Loucy (cell line): Measurements from ENCODE around the gene MCC.

Experiments used
- H2AFZ ChIP-seq: fragments of 200-600 bp; sonication (generic); 2 replicates; pipeline ENCODE4 v1.6.0; 2016; ENCODE audit warnings: antibody characterized with exemption, mild to moderate bottlenecking, low read length, moderate library complexity
- H3F3A ChIP-seq: fragments of 200-600 bp; 2 replicates; pipeline ENCODE4 v1.6.0; 2016; ENCODE audit warnings: antibody characterized with exemption, low read depth, mild to moderate bottlenecking
- H3K27me3 ChIP-seq: fragments of 200-600 bp; sonication (generic); 2 replicates; pipeline ENCODE4 v1.6.1; 2014; ENCODE audit warnings: low read length, mild to moderate bottlenecking; ENCODE audit not compliant: insufficient read depth, poor library complexity, severe bottlenecking
- H3K36me3 ChIP-seq: fragments of 200-600 bp; sonication (generic); 2 replicates; pipeline ENCODE4 v1.6.1; 2016; ENCODE audit warnings: low read length; ENCODE audit not compliant: insufficient read depth
- H3K4me1 ChIP-seq: fragments of 200-600 bp; sonication (generic); 2 replicates; pipeline ENCODE4 v1.5.1; 2014; ENCODE audit warnings: low read length, mild to moderate bottlenecking; ENCODE audit not compliant: insufficient read depth, poor library complexity, severe bottlenecking
- H3K4me2 ChIP-seq: fragments of 200-600 bp; sonication (generic); 2 replicates; pipeline ENCODE4 v1.6.0; 2014; ENCODE audit warnings: antibody characterized with exemption, low read length, low read depth, mild to moderate bottlenecking; ENCODE audit not compliant: poor library complexity, severe bottlenecking
- H3K4me3 ChIP-seq: fragments of 200-600 bp; sonication (generic); 2 replicates; pipeline ENCODE4 v1.5.1; 2014; ENCODE audit warnings: low read length, mild to moderate bottlenecking, mixed read lengths; ENCODE audit not compliant: poor library complexity, severe bottlenecking
- H3K79me2 ChIP-seq: fragments of 200-600 bp; sonication (generic); 2 replicates; pipeline ENCODE4 v1.6.1; 2014; ENCODE audit warnings: low read length; ENCODE audit not compliant: insufficient read depth
- H3K9ac ChIP-seq: fragments of 200-600 bp; sonication (generic); 2 replicates; pipeline ENCODE4 v1.6.0; 2014; ENCODE audit warnings: mild to moderate bottlenecking, low read depth, low read length, moderate library complexity; ENCODE audit not compliant: poor library complexity, severe bottlenecking
- H3K9me2 ChIP-seq: fragments of 200-600 bp; sonication (generic); replicated peaks from 2 replicates; pipeline ENCODE4 v1.6.1; 2016; ENCODE audit warnings: low read depth, low read length, mixed read lengths
- H3K9me3 ChIP-seq: fragments of 200-600 bp; sonication (generic); 2 replicates; pipeline ENCODE4 v1.6.1; 2014; ENCODE audit warnings: mild to moderate bottlenecking, antibody characterized with exemption, low read length, low read depth; ENCODE audit not compliant: insufficient read depth
- H4K20me1 ChIP-seq: fragments of 200-600 bp; sonication (generic); 2 replicates; pipeline ENCODE4 v1.6.0; 2014; ENCODE audit warnings: antibody characterized with exemption, low read length, mild to moderate bottlenecking; ENCODE audit not compliant: insufficient read depth, poor library complexity, severe bottlenecking
- EZH2phosphoT487 ChIP-seq: fragments of 200-600 bp; IDR thresholded peaks from 2 replicates; pipeline ENCODE4 v1.6.1; 2018; ENCODE audit warnings: antibody characterized with exemption, mild to moderate bottlenecking, moderate library complexity, borderline replicate concordance
- TF ChIP-seq, protein P1 (sequence below): fragments of 200-600 bp; sonication (generic); conservative IDR thresholded peaks from 2 replicates; pipeline ENCODE4 v1.5.1; 2014; ENCODE audit warnings: mild to moderate bottlenecking, antibody characterized with exemption, low read length

MCC gene

DNA sequence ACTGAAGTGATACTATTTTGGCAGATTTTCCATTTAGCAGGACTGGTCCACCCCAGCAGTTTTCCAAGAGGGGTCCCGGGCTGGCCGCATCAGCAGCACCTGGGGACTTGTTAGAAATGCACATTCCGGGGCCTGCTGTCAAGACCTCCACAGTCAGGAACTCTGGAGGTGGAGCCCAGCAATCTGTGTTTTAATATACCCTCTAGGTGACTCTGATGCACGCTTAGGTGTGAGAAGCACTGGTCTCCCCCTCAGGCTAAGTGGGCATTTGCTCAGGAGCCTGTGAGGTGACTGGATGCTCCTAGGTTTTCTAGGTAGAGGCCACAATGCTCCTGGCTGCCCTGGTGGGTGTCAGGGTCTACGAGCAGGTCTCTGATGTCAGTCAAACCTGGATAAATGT is 430.0 kb downstream of the MCC start:
- no peaks in the 10 kb centered on the region for H3K36me3 ChIP-seq
- H3K27me3 ChIP-seq, result no peaks in the 10 kb centered on the region
- no peak overlapping the region for H3K4me2 ChIP-seq
- no peaks in the 10 kb centered on the region for H4K20me1 ChIP-seq
- no peaks in the 10 kb centered on the region for H3F3A ChIP-seq
- H2AFZ ChIP-seq, result no peak overlapping the region
- no peaks in the 10 kb centered on the region for H3K9me3 ChIP-seq
- TF ChIP-seq, protein P1, sequence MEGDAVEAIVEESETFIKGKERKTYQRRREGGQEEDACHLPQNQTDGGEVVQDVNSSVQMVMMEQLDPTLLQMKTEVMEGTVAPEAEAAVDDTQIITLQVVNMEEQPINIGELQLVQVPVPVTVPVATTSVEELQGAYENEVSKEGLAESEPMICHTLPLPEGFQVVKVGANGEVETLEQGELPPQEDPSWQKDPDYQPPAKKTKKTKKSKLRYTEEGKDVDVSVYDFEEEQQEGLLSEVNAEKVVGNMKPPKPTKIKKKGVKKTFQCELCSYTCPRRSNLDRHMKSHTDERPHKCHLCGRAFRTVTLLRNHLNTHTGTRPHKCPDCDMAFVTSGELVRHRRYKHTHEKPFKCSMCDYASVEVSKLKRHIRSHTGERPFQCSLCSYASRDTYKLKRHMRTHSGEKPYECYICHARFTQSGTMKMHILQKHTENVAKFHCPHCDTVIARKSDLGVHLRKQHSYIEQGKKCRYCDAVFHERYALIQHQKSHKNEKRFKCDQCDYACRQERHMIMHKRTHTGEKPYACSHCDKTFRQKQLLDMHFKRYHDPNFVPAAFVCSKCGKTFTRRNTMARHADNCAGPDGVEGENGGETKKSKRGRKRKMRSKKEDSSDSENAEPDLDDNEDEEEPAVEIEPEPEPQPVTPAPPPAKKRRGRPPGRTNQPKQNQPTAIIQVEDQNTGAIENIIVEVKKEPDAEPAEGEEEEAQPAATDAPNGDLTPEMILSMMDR, result no peak
- TF ChIP-seq EZH2phosphoT487, result no peak
- H3K79me2 ChIP-seq, result no peaks in the 10 kb centered on the region
- no peak overlapping the region for H3K9ac ChIP-seq
- no peaks in the 10 kb centered on the region for H3K9me2 ChIP-seq
- peaks cover 18% of the 10 kb centered on the region for H3K4me1 ChIP-seq
- no peak overlapping the region for H3K4me3 ChIP-seq

DNA sequence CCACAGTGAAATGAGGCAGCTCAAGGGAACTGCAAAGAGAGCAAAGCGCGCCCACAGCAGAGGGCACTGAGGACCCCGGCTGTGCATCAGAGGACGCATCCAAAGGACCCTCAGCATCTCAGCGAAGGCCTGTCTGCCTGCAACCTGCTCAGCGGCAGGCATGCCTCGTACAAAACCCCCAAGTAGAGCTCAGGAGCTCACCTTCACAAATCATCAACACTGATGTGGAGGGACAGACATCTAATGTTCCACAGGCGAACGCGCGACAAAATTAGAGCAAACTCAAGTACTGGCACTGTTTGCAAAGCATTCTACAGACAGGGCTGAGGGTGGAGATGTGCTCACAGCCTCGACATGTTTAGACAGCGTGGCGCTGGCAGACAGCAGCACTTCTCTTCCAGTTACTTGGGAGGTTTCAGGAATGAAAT is 430.7 kb downstream of the MCC start:
- no peak overlapping the region for H3K9ac ChIP-seq
- H3K79me2 ChIP-seq, result no peaks in the 10 kb centered on the region
- H4K20me1 ChIP-seq, result no peaks in the 10 kb centered on the region
- no peak overlapping the region for H2AFZ ChIP-seq
- no peaks in the 10 kb centered on the region for H3K27me3 ChIP-seq
- H3K4me2 ChIP-seq, result no peak overlapping the region
- no peaks in the 10 kb centered on the region for H3F3A ChIP-seq
- H3K36me3 ChIP-seq, result no peaks in the 10 kb centered on the region
- peaks cover 11% of the 10 kb centered on the region for H3K4me1 ChIP-seq
- no peaks in the 10 kb centered on the region for H3K9me3 ChIP-seq
- TF ChIP-seq, protein P1, result no peak
- no peak for TF ChIP-seq EZH2phosphoT487
- H3K4me3 ChIP-seq, result no peak overlapping the region
- H3K9me2 ChIP-seq, result no peaks in the 10 kb centered on the region

DNA sequence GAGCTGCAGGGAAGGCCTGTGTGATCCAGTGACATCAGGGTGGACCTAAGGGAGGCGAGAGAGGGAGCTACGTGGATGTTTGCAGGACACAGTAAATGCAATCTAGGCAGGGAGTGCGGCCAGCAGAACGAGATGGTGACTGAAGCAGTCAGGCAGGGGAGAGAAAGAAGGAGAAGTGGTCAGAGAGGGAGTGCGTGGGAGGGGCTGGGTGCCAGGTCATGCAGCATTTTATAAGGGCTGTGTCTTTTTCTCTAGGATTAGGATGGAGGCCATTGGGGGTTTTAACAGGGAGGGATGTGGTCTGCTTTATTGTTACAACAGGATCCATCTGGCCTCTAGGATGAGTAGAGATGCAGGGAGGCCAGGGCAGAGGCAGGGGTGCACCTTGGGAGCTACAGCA is 431.3 kb downstream of the MCC start:
- H3K4me3 ChIP-seq, result no peak overlapping the region
- H3K9ac ChIP-seq, result no peak overlapping the region
- no peaks in the 10 kb centered on the region for H3K27me3 ChIP-seq
- H3K9me2 ChIP-seq, result no peaks in the 10 kb centered on the region
- no peaks in the 10 kb centered on the region for H3K79me2 ChIP-seq
- H3K36me3 ChIP-seq, result no peaks in the 10 kb centered on the region
- H3K4me2 ChIP-seq, result no peak overlapping the region
- H3F3A ChIP-seq, result no peaks in the 10 kb centered on the region
- H2AFZ ChIP-seq, result no peak overlapping the region
- TF ChIP-seq EZH2phosphoT487, result no peak
- TF ChIP-seq, protein P1, result no peak
- H3K4me1 ChIP-seq, result peaks cover 6% of the 10 kb centered on the region
- H3K9me3 ChIP-seq, result no peaks in the 10 kb centered on the region
- H4K20me1 ChIP-seq, result no peaks in the 10 kb centered on the region
